Occipital lobe (tissue), 2 donors: ENCODE results near the gene BNIP1. TPM values are rescaled to one million over a fixed set of nuclear protein-coding genes. Genes with fewer than 3 reads are reported as not detected.

ENCODE experiments used
- DNase-seq: peaks from one replicate; lab custom pipeline; 2025; lab: John Stamatoyannopoulos, UW
- total RNA-seq: library from RNA; depleted of rRNA; stranded (reverse); fragments of >200 nt; gene quantifications from one replicate; pipeline ENCODE4 v1.2.3, GENCODE V29; 2014

The BNIP1 gene
- total RNA-seq, 1 donor from 2014 or later = 15.6 TPM

DNA sequence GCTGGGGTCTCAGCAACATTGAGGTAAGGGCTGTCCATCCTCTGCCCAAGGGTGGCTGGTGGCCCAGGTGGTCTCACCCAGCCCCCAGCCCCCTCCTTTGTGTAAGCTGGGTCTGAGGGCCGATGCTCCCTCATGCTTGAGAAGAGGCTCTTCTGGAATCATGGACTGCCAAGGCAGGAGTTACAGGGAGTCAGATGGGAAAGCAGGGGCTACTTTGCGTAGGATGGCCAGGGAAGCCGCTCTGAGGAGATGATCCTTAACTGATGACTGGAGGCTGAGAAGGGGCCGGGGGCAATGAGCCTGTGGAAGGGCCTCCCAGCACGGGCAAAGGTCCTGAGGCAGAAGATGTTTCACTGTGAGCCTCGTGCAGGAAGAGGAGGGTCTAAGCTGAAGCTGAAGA is 67.0 kb downstream of the BNIP1 start:
- DNase-seq = no peak

GRCh38 chr5:173213236-173213933 is 69.1 kb downstream of the BNIP1 start:
- no peak for DNase-seq

Other genes starting within 250 kb of the BNIP1 start
- gene RPL26L1, start 185.1 kb upstream of the BNIP1 start, total RNA-seq = 29.8 TPM
- gene ATP6V0E1, start 160.8 kb upstream of the BNIP1 start, total RNA-seq = 43.5 TPM
- gene CREBRF, start 88.2 kb upstream of the BNIP1 start, total RNA-seq = 39.8 TPM
- not detected for gene NKX2-5, start 90.7 kb downstream of the BNIP1 start, total RNA-seq
- gene STC2, start 183.9 kb downstream of the BNIP1 start, total RNA-seq = 0.31 TPM